Activated CD4-positive, alpha-beta T cell treated with anti-CD3 and anti-CD28 coated beads for 48 hours (primary cell): ENCODE measurements around the gene DNAH10.
"Not testable (repeated sequence)": the region's sequence is repeated elsewhere in the genome, so short reads cannot be mapped to it uniquely, and the experiment has no call there.

Experiments
- DNase-seq: peaks from one replicate; pipeline ENCODE4 v3.0.0-alpha.2; 2020

Gene DNAH10

DNA sequence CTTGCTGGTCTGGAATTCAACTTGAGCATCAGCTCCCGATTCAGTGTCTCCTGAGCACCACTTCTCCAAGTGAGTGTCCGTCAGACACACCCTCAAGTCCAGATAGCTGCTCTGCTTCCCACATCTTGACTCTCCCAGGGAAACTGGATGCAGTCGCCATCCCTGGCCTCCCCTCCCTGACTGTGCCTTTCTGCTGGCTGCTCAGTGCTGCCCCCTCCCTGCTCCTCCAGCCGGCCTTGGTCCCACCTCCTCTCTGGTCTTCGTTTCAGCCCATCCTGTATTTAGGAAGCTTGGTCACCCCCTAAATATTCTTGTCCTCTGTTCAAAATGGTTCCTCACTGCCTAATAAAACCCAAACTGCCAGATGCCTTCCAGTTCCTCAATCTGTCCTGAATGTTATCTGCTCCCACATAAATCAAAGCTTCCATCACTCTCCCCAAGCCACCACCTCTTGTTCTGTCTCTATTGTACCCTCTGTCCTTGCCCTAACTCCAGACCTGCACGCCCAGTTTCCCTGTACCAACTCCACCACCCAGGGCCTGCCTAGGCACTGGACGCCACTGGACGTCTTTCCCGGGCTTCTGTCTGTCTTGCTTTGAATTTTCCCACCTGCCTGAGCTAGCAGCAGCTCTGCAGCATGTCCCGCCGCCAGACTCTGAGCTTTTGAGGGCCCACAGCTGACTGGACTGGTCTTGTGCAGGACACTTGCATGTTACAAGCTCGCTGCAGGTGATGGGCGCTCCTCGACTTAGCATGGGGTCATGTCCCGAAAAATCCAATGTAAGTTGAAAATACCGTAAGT, 176.8 kb downstream of the DNAH10 start:
- peak; percentile 31 for DNase-seq

DNA sequence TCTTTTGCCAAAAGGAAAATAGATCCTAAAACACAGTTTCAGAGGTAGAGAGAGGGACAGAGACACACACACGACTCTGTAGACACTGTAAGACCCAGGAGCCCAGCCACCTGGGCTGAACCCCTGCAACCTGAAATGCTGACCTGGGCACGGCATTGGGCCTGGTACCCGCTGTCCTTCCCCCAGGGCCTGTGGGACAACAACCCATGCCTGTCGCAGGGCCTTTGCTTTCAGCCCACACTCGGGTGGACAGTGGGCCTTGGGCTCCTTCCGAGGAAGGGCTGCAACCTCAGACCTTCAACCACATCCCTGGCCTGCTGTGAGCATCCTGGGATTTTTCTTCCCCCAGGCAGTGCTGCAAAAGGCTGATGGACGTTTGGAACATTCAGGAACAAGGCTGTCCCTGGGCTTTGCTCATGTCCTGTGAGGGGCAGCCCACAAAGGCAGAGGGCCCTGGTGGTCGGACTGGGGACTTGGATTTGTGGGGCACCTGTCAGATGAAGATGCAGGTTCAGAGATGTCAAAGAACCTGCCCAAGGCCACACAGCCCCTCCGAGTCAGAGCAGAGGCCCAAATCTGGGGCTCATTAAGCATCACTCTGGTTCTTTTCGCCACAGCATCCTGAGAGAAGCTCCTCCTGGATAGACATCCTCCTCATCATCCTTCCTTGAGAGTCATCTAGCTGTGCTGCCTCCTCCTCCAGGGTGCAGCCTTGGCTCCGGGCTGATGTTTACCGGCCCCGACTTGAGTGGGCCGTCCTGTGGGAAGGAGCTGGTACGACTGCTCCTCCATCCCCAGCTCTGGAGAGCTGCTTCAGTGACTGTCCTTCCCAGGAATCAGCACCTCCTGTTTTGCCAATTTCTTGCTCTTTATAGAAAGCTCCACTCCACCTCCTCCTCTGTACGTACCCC, 177.9 kb downstream of the DNAH10 start:
- DNase-seq = no peak

DNA sequence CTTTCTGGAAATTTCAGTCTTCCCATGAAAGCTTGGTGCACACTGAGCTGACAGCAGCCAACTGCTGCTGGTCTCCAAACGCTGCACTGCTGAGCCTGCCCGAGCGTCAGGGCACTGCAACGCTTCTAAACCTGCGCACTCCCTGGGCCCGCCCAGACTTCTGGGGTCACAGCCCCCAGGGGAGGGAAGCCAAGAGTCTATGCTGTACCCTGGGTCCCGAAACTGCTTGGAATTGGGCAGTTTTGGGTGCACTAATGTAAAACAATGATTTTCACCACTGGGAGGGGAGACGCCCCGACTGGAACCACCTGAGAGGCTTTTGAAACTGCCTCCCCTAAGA, 178.5 kb downstream of the DNAH10 start:
- DNase-seq = no peak

DNA sequence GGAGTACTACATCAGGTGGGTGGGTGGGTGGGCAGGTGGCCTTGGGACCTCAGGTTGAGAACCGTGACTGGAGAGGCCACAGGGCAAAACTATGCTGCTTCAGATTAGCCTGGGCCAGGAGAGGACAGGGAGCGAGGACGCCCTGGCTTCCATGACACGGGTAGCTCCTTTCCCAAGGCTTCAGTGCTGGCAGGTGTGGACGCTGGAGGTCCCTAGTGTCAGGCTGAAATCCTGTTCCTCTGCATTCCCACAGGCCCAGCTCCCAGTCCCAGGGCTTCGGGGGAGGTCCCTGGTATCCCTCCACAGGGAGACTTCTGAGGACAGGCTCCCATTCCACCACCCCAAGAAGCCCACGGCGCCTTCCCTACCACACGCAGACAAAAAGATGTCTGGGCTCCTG, 178.9 kb downstream of the DNAH10 start:
- no peak for DNase-seq

DNA sequence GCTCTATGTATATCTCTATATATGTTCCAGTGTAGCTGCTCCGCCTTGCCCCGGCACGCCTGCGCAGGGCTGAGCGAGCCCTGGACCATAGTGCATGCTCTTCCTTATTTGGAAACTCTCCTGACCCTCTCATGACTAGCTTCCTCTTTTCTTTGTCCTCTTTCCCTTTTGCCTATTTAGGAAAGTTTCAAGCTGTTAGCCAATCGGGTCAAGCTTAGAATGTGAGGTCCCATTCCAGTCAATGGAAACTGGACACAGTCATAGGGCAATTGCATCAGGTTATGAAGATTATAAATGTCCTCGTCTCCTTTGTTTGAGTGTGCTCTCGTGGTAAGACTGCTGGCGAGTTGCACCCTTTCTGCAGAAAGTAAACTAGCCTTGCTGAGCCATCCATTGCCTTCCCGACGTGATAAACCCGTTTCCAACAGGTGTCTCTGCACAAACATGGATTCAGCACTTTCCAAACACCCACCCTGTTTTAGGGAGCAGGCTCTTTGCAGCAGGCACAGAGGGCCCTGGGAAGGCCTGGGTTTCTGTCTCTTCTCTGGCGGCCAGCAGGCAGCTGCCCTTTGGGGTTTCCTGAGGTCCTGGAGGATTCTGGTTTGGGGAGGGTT, 179.6 kb downstream of the DNAH10 start:
- no peak for DNase-seq

DNA sequence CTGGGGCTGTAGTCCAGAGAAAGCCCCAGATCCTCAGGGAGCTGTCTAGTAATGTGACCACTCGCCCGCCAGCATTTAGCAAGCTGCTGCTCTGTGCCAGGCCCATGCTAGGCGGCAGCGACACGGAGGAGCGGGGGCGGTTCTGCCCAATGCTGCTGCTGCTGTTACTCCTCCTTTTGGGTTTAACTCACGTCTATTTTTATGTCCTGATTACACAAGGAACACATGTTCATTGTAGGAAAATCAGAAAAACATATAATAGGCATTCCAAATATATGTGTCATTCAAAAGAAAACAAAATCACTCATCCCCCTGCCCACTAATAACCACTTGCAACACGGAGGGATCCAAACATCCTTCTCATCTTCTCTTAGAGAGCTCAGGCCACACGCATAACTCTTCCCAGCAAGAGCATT, 180.1 kb downstream of the DNAH10 start:
- DNase-seq = no peak

DNA sequence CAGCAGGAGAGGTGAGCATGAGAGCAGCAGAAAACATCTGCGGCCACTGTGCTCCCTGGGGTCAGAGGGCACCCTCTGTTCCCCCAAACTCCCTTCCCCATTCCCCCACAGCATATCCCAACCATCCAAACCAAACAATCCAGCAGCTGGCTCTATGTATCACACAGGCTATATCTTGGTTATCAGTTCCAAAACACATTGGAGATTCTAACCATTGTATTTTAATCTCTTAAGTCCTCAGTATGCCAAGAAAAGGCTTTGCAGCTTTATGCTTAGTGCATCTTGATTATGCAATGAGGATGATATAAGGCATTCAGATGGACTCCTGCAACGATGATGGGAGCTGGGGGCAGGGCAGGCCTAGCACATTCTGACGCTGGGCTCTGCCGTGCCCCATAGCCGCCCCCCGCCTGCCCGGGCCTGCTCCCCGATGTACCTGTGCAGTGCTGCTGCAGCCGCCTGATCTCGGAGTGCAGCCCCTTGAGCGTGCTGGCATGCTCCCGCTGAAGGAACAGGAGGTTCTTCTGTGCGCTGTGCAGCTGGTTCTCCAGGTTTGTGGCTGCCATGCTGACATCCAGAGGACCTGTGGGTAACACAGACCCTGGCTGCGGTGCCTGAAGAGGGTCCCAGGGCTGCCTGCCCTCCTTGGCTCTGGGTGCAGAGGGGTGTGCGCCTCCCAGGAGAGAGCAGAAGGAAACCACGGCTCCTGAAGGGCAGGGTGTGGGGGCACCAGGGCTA, 181.0 kb downstream of the DNAH10 start:
- DNase-seq = no peak

DNA sequence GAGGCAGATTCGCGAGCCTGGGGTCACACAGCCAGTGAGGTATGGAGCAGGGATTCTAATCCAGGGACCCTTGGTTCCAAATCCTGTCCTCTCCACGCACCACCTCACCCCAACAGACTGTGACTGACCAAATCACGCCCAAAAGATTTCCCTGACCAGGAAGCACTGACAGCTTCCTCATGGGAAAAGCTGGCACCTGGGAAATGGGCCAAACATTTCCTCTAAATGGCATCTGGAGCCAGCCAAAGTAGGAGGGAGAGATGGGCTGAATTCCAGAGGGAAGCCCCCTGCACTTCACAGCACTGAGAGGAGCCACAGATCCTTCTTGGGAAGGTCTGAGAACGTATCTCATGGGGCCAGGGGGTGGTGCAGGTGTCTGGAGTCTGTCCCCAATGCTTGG, 181.7 kb downstream of the DNAH10 start:
- no peak for DNase-seq

DNA sequence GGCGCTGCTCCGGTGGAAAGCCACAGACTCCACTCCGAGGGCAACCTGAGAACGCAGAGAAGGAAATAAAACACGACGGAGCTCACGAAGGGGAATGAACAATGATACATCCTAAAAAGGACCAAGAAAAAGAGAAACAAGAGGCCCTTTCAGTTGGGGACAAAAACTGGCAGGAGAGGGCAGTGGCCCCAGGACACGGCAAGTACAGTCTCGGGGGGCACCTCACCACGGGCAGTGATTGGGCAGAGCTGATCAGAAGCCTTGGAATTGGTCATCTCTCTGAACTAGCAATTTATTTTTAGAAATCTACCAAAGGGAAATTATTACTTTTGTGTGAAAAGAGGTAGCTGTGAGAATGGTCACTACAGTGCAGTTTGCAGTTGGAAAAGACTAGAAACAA, 182.6 kb downstream of the DNAH10 start:
- no peak for DNase-seq

DNA sequence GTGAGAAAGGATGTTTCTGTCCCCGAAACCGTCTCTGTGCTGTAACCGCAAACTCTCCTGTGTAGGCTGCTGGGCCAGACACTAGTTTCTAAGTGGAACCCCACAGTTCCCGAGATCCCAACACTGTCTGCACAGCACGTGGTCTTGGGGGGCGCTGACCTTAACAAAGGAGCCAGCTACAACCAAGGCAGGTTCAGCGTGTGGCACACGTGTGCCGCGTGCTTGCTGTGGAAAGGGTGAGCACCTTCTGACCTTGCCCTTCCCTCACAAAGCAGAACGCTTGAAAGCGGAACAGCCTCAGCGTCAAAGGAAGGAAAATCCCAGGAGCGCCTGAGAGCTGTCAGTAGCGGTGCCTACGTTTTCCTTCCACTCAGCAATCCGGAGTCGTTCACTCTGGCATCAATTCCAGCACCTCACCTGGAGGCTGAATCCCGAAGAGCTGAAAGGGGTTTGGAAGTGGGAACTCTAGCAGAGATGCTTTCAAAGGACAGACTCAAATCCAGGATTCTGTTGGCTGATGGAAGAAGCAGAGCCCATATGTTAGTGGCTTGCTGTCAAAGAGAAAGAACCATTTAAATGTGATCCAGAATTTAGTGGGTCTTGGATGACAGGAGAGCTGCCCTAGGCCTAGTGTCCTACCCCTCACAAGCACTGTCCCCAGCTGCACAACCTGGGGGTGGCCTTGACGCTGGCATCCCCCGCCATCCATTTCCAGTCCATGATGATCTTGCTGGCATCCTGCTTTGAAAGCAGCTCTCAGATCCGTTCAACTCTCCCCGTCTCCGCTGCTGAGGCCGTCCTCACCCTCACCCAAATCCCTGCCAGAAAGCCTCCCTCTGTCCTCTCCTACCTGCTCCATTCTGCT, 183.4 kb downstream of the DNAH10 start:
- no peak for DNase-seq

DNA sequence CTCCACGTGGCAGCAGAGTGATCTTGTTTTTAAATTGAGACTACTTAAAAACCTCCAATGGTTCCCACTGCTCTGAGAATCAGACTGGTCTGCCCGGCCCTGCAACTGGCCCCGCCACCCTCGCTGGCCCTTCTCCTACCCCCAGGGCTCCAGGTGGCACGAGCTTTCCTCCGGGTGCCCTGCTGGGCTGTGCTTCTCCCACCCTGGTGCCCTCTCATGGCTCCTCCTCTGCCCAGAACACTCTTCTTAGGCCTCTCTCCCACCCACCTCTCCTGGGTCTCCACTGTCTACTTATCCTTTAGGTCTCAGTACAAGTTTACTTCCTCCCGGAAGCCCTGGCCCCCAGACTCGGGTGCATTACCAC, 184.0 kb downstream of the DNAH10 start:
- no peak for DNase-seq

DNA sequence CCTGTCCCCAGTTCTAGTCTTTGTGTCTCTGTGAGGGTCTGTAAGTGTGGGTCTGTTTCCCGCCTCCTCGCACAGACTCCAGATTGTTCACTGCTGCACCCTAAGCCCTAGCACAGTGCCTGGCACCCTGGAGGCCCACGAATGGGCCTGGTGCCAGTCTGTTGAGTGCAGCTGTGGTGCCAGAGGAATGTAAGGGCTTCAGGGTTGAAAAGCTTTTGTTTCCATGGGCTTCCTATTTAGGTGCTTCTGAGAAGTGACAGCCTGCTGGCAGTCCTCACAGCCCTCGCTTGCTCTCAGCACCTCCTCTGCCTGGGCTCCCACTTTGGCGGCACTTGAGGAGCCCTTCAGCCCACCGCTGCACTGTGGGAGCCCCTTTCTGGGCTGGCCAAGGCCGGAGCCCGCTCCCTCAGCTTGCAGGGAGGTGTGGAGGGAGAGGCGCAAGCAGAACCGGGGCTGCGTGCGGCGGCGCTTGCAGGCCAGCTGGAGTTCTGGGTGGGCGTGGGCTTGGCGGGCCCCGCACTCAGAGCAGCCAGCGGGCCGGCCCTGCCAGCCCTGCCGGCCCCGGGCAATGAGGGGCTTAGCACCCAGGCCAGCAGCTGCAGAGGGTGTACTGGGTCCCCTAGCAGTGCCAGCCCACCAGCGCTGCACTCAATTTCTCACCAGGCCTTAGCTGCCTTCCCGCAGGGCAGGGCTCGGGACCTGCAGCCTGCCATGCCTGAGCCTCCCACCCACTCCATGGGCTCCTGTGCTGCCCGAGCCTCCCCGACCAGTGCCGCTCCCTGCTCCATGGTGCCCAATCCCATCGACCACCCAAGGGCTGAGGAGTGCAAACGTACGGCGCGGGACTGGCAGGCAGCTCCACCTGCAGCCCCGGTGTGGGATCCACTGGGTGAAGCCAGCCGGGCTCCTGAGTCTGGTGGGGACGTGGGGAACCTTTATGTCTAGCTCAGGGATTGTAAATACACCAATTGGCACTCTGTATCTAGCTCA, 184.7 kb downstream of the DNAH10 start:
- DNase-seq = not testable (repeated sequence)

DNA sequence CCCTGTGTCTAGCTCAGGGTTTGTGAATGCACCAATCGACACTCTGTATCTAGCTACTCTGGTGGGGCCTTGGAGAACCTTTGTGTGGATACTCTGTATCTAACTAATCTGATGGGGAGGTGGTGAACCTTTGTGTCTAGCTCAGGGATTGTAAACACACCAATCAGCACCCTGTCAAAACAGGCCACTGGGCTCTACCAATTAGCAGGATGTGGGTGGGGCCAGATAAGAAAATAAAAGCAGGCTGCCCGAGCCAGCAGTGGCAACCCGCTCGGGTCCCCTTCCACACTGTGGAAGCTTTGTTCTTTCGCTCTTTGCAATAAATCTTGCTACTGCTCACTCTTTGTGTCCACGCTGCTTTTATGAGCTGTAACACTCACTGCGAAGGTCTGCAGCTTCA, 185.4 kb downstream of the DNAH10 start:
- DNase-seq = not testable (repeated sequence)

DNA sequence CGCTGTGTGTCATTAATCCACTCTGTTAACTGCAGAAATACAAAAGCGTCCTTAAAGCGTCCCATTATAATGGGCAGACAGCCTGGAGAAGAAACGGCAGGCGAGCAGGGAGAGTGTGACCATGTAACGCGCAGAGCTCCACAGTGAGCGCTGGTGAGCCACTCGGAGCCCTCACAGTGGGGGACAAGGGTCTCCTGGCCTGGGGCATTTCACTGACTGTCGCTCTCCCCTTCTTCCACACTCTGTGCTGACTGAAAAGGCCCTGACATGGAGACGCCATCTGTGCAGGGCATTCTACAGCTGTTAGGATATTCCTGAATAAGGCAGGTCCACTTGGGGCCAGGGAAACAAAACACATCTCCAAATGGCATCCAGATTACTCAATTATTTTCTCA, 186.3 kb downstream of the DNAH10 start:
- DNase-seq = no peak

DNA sequence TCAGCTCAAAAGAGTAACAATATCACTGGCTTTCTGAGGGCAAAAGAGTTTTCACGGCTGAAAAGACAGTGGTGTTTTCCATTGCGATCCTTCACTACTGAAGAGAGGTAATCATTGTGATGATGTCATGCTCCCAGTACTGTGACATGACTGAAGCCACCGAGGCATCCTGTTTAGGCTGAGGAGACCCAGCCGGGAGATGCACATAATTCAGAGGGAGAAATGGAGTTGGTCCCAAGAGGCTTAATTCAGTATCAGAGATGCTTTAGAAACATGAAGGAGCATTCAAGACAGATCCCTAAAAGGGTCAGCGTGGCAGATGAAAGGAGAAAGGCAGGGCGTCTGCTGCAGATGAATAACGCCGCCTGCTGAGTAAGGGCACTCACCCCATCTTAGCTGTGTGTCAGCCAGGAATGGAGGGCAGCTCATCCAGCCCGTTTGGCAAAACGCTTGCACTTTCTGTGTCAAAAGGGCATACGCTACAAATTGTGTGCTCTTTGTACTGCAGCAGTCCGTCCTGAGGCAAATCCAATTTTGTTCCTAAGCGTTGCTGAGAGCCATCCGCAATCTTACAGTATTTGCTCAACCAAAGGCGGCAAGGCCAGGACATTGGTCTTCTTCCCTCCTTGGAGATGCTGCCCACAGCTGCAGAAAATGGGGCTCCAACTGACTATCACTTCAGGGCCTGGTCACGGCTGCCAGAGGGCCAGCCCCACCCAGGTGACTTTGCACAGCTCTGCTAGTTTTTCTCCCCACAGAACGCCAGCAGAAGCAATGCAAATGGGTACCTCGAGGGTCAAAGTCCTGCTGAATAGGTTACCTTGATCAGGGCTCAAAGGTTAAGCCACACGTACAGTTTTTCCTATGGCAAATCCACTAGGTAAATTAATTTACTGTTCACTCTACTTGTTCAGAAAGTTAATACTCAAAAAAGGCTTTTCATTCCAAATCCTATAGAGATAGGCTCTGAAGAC, 187.0 kb downstream of the DNAH10 start:
- DNase-seq = no peak

DNA sequence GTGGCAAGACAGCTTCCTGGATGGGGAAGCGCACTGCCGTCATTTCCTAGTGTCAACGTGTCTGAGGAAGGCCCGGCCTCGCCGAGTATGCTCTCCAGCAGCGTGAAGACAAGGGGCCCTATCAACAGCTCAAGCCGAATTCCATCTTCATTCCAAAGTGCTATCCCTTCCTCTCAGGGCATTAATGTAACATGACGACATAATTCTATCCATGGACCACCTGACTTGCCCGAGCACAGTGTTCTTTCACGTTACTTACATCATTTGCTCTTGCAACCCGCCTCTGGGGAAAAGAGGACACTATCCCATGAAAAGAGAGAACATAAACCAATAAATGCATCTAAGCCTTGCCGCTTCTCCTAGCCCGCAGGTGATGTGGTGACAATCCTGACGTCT, 187.7 kb downstream of the DNAH10 start:
- no peak for DNase-seq

DNA sequence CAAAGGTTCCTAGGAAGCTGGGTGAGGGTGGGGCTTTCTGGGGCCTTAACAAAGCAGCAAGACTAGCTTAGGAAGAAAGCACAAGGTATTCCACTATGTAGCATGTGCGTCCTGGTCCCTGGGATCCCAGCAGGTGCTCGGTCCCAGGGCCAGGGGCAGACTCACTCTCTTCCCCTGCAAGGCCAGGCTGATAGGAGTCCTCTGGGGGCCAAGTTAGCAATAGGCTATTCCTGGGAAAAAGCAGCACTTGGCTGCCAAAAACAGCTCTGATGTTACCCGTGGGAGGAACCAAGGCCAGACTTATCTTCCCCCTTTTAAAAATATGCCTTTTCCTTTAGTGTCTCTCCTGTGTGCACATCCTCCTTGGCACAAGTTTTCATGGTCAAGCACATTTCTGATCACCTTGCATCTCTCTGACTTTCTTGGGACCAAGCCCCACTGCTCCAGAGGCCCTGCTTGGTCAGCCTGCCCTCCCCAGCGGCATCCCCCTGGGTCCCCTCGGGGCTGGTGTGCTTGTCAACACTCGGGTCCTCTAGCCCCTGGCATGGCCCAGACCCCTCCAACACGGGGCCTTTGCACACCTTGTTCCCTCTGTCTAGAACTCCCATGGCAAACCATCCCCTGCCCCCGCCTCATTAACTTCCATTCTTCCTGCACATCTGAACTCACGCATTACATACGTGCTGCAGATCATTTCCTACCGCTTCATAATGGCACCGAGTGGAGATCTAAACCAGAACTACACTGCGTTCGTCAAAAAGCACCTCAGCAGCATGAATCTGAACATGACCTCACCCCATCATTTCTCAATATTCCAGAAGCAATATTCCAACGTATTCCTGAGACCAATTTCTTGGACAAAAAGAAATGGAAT, 188.6 kb downstream of the DNAH10 start:
- DNase-seq = no peak

DNA sequence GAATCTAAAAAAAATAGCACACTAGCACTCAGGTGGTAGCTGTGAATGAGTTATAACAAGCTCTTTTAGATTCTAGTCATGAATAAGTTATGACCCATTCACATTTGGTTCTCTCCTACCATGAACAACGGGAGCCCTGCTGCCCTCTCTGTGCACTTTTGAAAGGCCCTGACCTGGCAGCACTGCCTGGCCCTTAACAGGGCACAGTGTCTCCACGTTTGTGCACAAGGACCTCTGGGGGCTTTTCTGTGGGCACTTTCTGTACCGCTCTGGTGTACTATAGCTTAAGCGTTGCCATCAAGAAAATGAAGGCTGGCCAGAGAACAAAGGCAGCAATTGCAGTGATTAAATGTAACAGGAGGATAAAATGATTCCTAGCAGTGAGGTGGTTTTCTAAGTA, 189.4 kb downstream of the DNAH10 start:
- DNase-seq = no peak

DNA sequence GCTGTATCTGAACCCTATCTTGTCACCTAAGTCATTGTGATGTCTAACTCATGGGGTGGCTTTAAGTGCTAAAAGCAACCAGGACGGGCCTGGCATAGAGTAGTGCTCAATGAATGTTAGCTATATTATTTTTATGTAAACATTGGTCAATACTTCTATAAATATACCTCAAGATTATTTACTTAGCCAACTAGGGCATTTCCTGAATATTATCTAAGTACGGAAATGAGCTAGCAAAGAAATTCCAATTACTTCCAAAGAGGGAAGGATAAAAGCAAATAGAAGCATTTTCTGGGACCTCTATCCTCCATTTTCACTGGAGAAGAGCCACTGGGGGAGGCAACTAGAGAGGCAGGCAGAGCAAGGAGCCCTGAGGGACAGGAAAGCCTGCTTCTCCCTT, 189.9 kb downstream of the DNAH10 start:
- no peak for DNase-seq
